Transverse colon (tissue), 4 donors: ENCODE results near the gene CYSRT1. TPM values are rescaled to one million over a fixed set of nuclear protein-coding genes. Genes with fewer than 3 reads are reported as not detected.

Experiments used
- DNase-seq: peaks from one replicate; pipeline ENCODE4 v3.0.0-alpha.2; 2019
- H3K27ac ChIP-seq, 4 donors: fragments of 200-600 bp; sonication (generic); 2 replicates each; pipeline ENCODE4 v1.5.1; 2016 to 2018; ENCODE audit warnings: inconsistent platforms in 4 of 4
- H3K27me3 ChIP-seq: fragments of 200-600 bp; sonication (generic); 2 replicates; pipeline ENCODE4 v1.5.1; 2017; ENCODE audit warnings: inconsistent platforms
- H3K36me3 ChIP-seq, 4 donors: fragments of 200-600 bp; sonication (generic); 2 replicates each; pipeline ENCODE4 v1.5.1; 2017 to 2019; ENCODE audit warnings: inconsistent platforms in 4 of 4
- H3K4me1 ChIP-seq, 4 donors: fragments of 200-600 bp; sonication (generic); 2 replicates each; pipeline ENCODE4 v1.5.1; 2017 to 2020; ENCODE audit warnings: inconsistent platforms in 4 of 4
- H3K4me3 ChIP-seq, 4 donors: fragments of 200-600 bp; sonication (generic); 1 replicate in 1 of 4; 2 replicates in 3 of 4; pipeline versions ENCODE4 v1.5.1 to v1.6.1; 2017 to 2019; ENCODE audit warnings: inconsistent platforms in 4 of 4
- H3K9me3 ChIP-seq, 2 donors: fragments of 200-600 bp; sonication (generic); 2 replicates each; pipeline ENCODE4 v1.5.1; 2017 to 2019; ENCODE audit warnings: inconsistent platforms in 2 of 2
- EP300 ChIP-seq: sonication (generic); formaldehyde crosslinking; IDR thresholded peaks from one replicate; pipeline ENCODE4 v1.6.1; 2017; ENCODE audit warnings: antibody characterized with exemption, low read depth
- POLR2A ChIP-seq: fragments of 450-650 bp; IDR thresholded peaks from one replicate; pipeline ENCODE4 v1.6.1; 2016; ENCODE audit warnings: antibody characterized with exemption, mild to moderate bottlenecking, moderate library complexity
- POLR2AphosphoS5 ChIP-seq, 3 donors: sonication (generic); formaldehyde crosslinking; IDR thresholded peaks; one replicate each; pipeline ENCODE4 v1.6.1; 2016; ENCODE audit warnings: antibody characterized with exemption in 3 of 3
- whole genome bisulfite sequencing, 2 donors: methylation state at CpG; one replicate each; pipeline ENCODE4 v1.1.5; 2018; ENCODE audit warnings: low coverage in 1 of 2; 5-methylcytosine and 5-hydroxymethylcytosine counted together
- in situ Hi-C, 4 donors: fragments of 200-750 bp; cut with MboI; loops; one replicate each; pipeline versions ENCODE4 v1.15.0 to v1.15.1; 2017; ENCODE audit warnings: low sequenced_read_pairs in 3 of 4, low pct_ligation_motif_present in 1 of 4, low pct_unique_long_range_greater_than_20kb in 1 of 4
- intact Hi-C: fragments of 100-400 bp; cut with DNase I; formaldehyde crosslinking; loops from one replicate; pipeline ENCODE4 v1.15.1; 2023; ENCODE audit warnings: low total_unique reads
- total RNA-seq, 4 donors: library from RNA; depleted of rRNA; stranded (reverse); fragments of >200 nt; gene quantifications; one replicate each; pipeline ENCODE4 v1.1.0, GENCODE V29; 2016
- TF ChIP-seq, protein P1 (sequence below), 5 experiments: fragments of 200-600 bp in 3 of 5; fragments of 450-650 bp in 2 of 5; sonication (generic) in 3 of 5; IDR thresholded peaks; 1 replicate in 2 of 5; 2 replicates in 3 of 5; pipeline ENCODE4 v1.5.1; 2016 to 2017; ENCODE audit warnings: antibody characterized with exemption in 5 of 5, inconsistent platforms in 3 of 5, mild to moderate bottlenecking in 2 of 5, moderate library complexity in 1 of 5

CYSRT1 gene
- total RNA-seq, 4 donors from 2014 or later, result not detected

DNA sequence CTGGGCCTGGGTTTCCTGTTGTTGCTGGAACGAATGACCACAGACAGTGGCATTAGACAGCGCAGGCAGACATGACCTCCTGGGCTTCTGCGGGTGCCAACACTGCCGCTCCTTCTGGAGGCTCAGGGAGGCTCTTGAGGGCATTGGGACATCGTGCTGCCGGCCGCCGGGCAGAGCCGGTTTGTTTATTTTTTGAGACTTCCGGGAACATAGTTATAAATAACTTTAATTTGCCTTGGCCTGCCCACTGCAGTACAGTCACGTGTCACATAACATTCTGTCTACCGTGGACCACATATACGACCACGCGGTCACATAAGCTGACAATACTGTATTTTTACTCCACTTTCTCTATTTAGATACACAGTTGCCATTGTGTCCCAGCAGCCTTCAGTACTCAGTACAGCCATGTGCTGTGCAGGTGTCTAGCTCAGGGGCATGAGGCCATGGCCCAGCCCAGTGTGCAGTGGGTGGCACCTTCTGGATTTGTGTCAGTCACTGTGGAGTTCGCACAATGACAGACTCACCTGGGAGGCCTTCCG lies 44.3 kb downstream of the CYSRT1 start:
- DNase-seq, result peak; percentile 78
- H3K4me1 ChIP-seq, result peaks cover 13 to 30% (median 25%) of the 10 kb centered on the region in 4 donors
- 20 to 42% methylated on average over 7 to 17 of the region's 17 CpGs for WGBS, 2 donors
- H3K36me3 ChIP-seq, result peaks cover 0 to 27% (median 12%) of the 10 kb centered on the region in 4 donors
- no peaks in the 10 kb centered on the region for H3K9me3 ChIP-seq
- peak overlapping the region in 1 of 4 donors; percentile 19 for H3K4me3 ChIP-seq
- in situ Hi-C loops (no loop called here), intact Hi-C loops (no loop called here)
- peak overlapping the region; percentile 77 to 83 (median 78) for H3K27ac ChIP-seq
- TF ChIP-seq EP300, result no peak
- TF ChIP-seq, protein P1, sequence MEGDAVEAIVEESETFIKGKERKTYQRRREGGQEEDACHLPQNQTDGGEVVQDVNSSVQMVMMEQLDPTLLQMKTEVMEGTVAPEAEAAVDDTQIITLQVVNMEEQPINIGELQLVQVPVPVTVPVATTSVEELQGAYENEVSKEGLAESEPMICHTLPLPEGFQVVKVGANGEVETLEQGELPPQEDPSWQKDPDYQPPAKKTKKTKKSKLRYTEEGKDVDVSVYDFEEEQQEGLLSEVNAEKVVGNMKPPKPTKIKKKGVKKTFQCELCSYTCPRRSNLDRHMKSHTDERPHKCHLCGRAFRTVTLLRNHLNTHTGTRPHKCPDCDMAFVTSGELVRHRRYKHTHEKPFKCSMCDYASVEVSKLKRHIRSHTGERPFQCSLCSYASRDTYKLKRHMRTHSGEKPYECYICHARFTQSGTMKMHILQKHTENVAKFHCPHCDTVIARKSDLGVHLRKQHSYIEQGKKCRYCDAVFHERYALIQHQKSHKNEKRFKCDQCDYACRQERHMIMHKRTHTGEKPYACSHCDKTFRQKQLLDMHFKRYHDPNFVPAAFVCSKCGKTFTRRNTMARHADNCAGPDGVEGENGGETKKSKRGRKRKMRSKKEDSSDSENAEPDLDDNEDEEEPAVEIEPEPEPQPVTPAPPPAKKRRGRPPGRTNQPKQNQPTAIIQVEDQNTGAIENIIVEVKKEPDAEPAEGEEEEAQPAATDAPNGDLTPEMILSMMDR (IDR thresholded peaks at IDR 0.05), result no peak
- TF ChIP-seq POLR2A, result peak; percentile 58
- TF ChIP-seq POLR2AphosphoS5 (IDR thresholded peaks at IDR 0.05), result peak; percentile 35 to 62 (median 43)
- H3K27me3 ChIP-seq, result no peaks in the 10 kb centered on the region

DNA sequence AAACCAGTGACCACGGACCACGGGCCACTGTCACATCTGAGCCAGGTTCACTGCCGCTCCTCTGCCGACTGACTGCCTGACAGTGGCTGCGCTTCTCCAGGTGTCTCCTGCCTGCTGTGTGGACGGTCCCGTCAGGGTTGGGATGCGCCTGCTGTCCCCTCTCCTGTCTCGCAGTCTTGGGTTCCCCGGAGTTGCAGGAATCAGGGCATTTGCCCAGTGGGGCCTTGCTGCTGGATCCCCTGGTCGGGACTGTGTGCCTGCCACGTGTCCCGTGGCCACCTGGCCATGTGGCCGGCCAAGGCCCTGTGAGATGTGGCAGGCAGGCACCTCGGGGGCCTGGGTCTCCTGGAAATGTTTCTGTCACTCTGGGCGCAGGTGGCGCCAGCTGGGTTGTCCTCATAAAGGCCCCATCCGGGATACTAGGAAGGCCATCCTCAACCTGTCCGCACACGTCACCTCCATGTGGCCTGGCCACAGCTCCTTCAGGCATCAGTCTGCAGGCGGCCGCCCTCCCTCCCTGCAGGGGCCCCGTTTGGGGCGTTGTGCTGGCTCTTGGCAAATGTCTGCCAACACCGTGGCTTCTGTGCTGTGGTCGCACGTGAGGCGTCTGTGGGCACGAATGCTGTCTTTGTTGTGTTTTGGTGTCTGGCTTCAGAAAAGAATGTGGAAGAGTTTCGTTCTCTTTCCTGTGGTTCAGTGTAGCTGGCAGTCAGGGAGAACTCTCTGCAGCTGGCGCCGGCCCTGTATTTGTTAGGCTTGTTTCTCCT lies 46.1 kb downstream of the CYSRT1 start:
- DNase-seq, result no peak
- Histone ChIP-seq H3K4me3 (no peak overlapping the region), H3K36me3 (peaks cover 0 to 23% (median 10%) of the 10 kb centered on the region in 4 donors), H3K27me3 (no peaks in the 10 kb centered on the region), H3K9me3 (no peaks in the 10 kb centered on the region), H3K4me1 (peaks cover 15 to 44% (median 27%) of the 10 kb centered on the region in 4 donors), H3K27ac (no peak overlapping the region)
- in situ Hi-C loops (no loop called here), intact Hi-C loops (no loop called here)
- no peak for TF ChIP-seq POLR2AphosphoS5 (IDR thresholded peaks at IDR 0.05)
- TF ChIP-seq EP300, result no peak
- TF ChIP-seq, protein P1 (IDR thresholded peaks at IDR 0.05), result no peak
- TF ChIP-seq POLR2A, result no peak
- WGBS, 2 donors, result 83 to 85% methylated on average over 4 to 32 of the region's 32 CpGs

DNA sequence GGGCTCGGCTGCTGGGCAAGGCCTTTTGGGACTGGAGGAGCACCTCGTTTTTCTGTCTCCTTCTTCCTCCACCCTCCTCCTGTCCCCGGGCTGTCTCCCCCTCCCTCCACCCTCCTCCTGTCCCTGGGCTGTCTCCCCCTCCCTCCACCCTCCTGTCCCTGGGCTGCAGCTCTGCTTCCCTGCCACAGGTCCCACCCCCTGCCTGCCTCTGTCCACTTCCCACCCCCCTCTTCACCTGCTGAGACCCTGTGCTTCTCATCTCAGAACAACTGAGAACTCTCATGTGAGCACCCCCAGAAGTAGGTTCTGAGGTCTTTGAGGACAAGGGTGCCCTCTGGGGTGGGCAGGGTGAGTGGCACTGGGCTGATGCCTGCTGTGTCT lies 46.7 kb downstream of the CYSRT1 start:
- DNase-seq, result no peak
- no peak overlapping the region for H3K4me3 ChIP-seq
- intact Hi-C loops (no loop called here), in situ Hi-C loops (no loop called here)
- no peaks in the 10 kb centered on the region for H3K27me3 ChIP-seq
- H3K9me3 ChIP-seq, result no peaks in the 10 kb centered on the region
- peaks cover 0 to 20% (median 9%) of the 10 kb centered on the region in 4 donors for H3K36me3 ChIP-seq
- WGBS, 2 donors, result 50 to 68% methylated on average over 2 to 3 of the region's 3 CpGs
- TF ChIP-seq POLR2AphosphoS5 (IDR thresholded peaks at IDR 0.05), result no peak
- no peak for TF ChIP-seq EP300
- TF ChIP-seq POLR2A, result no peak
- TF ChIP-seq, protein P1 (IDR thresholded peaks at IDR 0.05), result no peak
- no peak overlapping the region for H3K27ac ChIP-seq
- peaks cover 21 to 50% (median 33%) of the 10 kb centered on the region in 4 donors for H3K4me1 ChIP-seq

DNA sequence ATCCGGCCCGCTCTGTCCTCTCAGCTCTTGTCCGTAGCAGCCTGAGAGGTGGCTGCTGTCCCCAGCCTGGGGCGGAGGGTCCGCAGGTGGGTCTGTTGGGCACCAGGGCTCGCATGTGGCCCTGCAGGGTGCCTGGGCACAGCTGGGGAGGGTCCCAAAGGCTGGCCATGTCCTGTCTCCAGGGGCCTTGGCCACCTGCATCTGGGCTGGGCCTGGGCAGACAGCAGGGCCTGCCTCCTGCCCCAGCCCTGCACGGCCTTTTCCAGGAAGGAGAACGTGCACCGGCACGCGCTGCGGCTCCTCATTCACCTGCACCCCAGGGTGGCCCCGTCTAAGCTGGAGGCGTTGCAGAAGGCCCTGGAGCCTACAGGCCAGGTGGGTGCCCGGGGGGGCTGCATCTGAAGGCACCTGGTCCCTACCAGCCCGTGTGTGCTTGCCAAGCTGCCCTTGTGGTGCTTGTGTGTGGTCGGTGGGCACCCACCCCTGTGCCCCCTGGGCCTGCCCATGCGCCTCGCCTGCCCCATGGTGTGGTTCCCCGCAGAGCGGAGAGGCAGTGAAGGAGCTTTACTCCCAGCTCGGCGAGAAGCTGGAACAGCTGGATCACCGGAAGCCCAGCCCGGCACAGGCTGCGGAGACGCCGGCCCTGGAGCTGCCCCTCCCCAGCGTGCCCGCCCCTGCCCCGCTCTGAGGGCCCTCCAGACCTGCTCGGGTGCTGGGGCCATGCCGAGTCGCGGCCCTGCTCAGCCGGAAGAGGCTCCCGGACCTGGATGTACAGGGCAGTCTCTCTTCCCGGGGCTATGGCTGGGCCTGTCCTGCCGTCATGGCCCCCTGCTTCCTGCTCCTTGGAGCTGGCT lies 47.5 kb downstream of the CYSRT1 start:
- no peak for DNase-seq
- Histone ChIP-seq H3K4me1 (peaks cover 25 to 57% (median 40%) of the 10 kb centered on the region in 4 donors), H3K4me3 (no peak overlapping the region), H3K36me3 (peaks cover 0 to 15% (median 8%) of the 10 kb centered on the region in 4 donors), H3K27ac (no peak overlapping the region), H3K9me3 (no peaks in the 10 kb centered on the region), H3K27me3 (no peaks in the 10 kb centered on the region)
- 88% methylated on average over 22 of the region's 39 CpGs; no CpG with 5 or more reads in 1 of the 2 donors for WGBS, 2 donors
- intact Hi-C loops (no loop called here), in situ Hi-C loops (no loop called here)
- no peak for TF ChIP-seq POLR2AphosphoS5 (IDR thresholded peaks at IDR 0.05)
